ENCODE measurements around the gene HAUS2. TPM values are rescaled to one million over a fixed set of nuclear protein-coding genes. Genes with fewer than 3 reads are reported as not detected.

HAUS2 gene
- total RNA-seq, 1 experiment from 2014 or later: 39.8 TPM

GRCh38 chr15:42593143-42593542, 44.5 kb downstream of the HAUS2 start:
- no peaks in the 10 kb centered on the region for H3K9me3 ChIP-seq (ENCODE audit: control insufficient read depth in 1 of 2, insufficient read depth in 1 of 2, low read depth in 1 of 2, low read length in 2 of 2)
- H2AFZ ChIP-seq (ENCODE audit: low read depth, low read length, poor library complexity, severe bottlenecking): no peak overlapping the region
- no peaks in the 10 kb centered on the region for H3K79me2 ChIP-seq (ENCODE audit: insufficient read depth, low read length)
- no peak for ATAC-seq
- RAD21 ChIA-PET (ENCODE audit: low non-redundant PET in 1 of 2, low total read pairs in 2 of 2, uncharacterized antibody in 2 of 2, unreplicated experiment in 2 of 2): no interaction called here
- BruUV-seq (replicated peaks): no TSS peak
- H3K27ac ChIP-seq (ENCODE audit: low read depth, low read length): no peak overlapping the region
- H3K4me3 ChIP-seq (replicated peaks in 1 of 2; ENCODE audit: low read depth in 1 of 2, low read length in 2 of 2): no peak overlapping the region
- DNase-seq (ENCODE audit: low read depth, low spot score): no peak
- peaks cover 0 to 4% of the 10 kb centered on the region in 2 experiments; a peak in 2 of 4 replicates for H3K4me1 ChIP-seq (ENCODE audit: control insufficient read depth in 1 of 2, insufficient read depth in 2 of 2, low read length in 2 of 2)
- H3K4me2 ChIP-seq (ENCODE audit: low read length): no peak overlapping the region
- intact Hi-C loops (cut with micrococcal nuclease): no loop called here
- POLR2A ChIA-PET: interaction anchor here (0.7 kb wide), 1 partner anchor 18 kb away, joined by 3 read pairs; the partner anchor contains the start of gene STARD9
- TF ChIP-seq EGR1 (IDR thresholded peaks at IDR 0.05; ENCODE audit: low read depth): no peak
- no peak for TF ChIP-seq CEBPB (IDR thresholded peaks at IDR 0.05; ENCODE audit: low read depth)
- no peak for TF ChIP-seq JUND (IDR thresholded peaks at IDR 0.05)
- no peak for TF ChIP-seq ZNF274 (IDR thresholded peaks at IDR 0.05; ENCODE audit: low read depth, low read length)
- TF ChIP-seq EZH2 (IDR thresholded peaks at IDR 0.05): no peak
- TF ChIP-seq, protein P1, sequence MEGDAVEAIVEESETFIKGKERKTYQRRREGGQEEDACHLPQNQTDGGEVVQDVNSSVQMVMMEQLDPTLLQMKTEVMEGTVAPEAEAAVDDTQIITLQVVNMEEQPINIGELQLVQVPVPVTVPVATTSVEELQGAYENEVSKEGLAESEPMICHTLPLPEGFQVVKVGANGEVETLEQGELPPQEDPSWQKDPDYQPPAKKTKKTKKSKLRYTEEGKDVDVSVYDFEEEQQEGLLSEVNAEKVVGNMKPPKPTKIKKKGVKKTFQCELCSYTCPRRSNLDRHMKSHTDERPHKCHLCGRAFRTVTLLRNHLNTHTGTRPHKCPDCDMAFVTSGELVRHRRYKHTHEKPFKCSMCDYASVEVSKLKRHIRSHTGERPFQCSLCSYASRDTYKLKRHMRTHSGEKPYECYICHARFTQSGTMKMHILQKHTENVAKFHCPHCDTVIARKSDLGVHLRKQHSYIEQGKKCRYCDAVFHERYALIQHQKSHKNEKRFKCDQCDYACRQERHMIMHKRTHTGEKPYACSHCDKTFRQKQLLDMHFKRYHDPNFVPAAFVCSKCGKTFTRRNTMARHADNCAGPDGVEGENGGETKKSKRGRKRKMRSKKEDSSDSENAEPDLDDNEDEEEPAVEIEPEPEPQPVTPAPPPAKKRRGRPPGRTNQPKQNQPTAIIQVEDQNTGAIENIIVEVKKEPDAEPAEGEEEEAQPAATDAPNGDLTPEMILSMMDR (IDR thresholded peaks at IDR 0.05 in 2 of 3, conservative IDR thresholded peaks at IDR 0.05 in 1 of 3; ENCODE audit: borderline replicate concordance in 1 of 3, insufficient read depth in 1 of 3, low read depth in 2 of 3, low read length in 2 of 3): no peak
- no peak for TF ChIP-seq SRF (IDR thresholded peaks at IDR 0.05; ENCODE audit: low read depth)
- TF ChIP-seq, protein P2, sequence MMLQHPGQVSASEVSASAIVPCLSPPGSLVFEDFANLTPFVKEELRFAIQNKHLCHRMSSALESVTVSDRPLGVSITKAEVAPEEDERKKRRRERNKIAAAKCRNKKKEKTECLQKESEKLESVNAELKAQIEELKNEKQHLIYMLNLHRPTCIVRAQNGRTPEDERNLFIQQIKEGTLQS (IDR thresholded peaks at IDR 0.05): no peak
- TF ChIP-seq RAD21 (IDR thresholded peaks at IDR 0.05; ENCODE audit: low read depth): no peak
- no peak for TF ChIP-seq SIN3A (IDR thresholded peaks at IDR 0.05; ENCODE audit: low read depth)
- TF ChIP-seq REST (IDR thresholded peaks at IDR 0.05; ENCODE audit: low read depth): no peak
- no peak for TF ChIP-seq ZBTB33 (IDR thresholded peaks at IDR 0.05; ENCODE audit: extremely low read depth, insufficient replicate concordance, low read length)
- no peak for TF ChIP-seq CBX3 (IDR thresholded peaks at IDR 0.05; ENCODE audit: low read depth)
- TF ChIP-seq ELF1 (IDR thresholded peaks at IDR 0.05; ENCODE audit: borderline replicate concordance, low read depth): no peak
- TF ChIP-seq MAX (IDR thresholded peaks at IDR 0.05): no peak
- TF ChIP-seq YY1 (IDR thresholded peaks at IDR 0.05; ENCODE audit: extremely low read depth, insufficient replicate concordance, low read depth, low read length): no peak
- no peak for TF ChIP-seq POLR2A (IDR thresholded peaks at IDR 0.05; ENCODE audit: borderline replicate concordance, extremely low read depth, insufficient read depth, insufficient read length)
- TF ChIP-seq FOSL1 (IDR thresholded peaks at IDR 0.05; ENCODE audit: low read depth): no peak
- TF ChIP-seq TCF7L2 (IDR thresholded peaks at IDR 0.05; ENCODE audit: borderline replicate concordance, extremely low read depth, insufficient read depth, insufficient read length): no peak
- no peaks in the 10 kb centered on the region for H4K20me1 ChIP-seq (ENCODE audit: insufficient read depth)
- H3K9ac ChIP-seq (ENCODE audit: low read length): no peak overlapping the region
- H3K27me3 ChIP-seq (ENCODE audit: insufficient read depth, low read length): no peaks in the 10 kb centered on the region
- no peaks in the 10 kb centered on the region for H3K9me2 ChIP-seq (ENCODE audit: insufficient read depth)
- H3K36me3 ChIP-seq (ENCODE audit: control insufficient read depth in 1 of 2, insufficient read depth in 2 of 2, low read length in 2 of 2): no peaks in the 10 kb centered on the region
- CTCF ChIA-PET: no interaction called here
